GM10266 (cell line): Measurements from ENCODE around the gene GTPBP4.

Experiments
- DNase-seq: peaks from one replicate; pipeline ENCODE4 v3.0.0; 2012; ENCODE audit errors: extremely low spot score
- TF ChIP-seq, protein P1 (sequence below): IDR thresholded peaks from 2 replicates; pipeline ENCODE4 v1.5.1; 2012; ENCODE audit warnings: mild to moderate bottlenecking, low read depth; ENCODE audit not compliant: control insufficient read depth, insufficient read depth; ENCODE audit errors: missing control alignments

Gene GTPBP4

DNA sequence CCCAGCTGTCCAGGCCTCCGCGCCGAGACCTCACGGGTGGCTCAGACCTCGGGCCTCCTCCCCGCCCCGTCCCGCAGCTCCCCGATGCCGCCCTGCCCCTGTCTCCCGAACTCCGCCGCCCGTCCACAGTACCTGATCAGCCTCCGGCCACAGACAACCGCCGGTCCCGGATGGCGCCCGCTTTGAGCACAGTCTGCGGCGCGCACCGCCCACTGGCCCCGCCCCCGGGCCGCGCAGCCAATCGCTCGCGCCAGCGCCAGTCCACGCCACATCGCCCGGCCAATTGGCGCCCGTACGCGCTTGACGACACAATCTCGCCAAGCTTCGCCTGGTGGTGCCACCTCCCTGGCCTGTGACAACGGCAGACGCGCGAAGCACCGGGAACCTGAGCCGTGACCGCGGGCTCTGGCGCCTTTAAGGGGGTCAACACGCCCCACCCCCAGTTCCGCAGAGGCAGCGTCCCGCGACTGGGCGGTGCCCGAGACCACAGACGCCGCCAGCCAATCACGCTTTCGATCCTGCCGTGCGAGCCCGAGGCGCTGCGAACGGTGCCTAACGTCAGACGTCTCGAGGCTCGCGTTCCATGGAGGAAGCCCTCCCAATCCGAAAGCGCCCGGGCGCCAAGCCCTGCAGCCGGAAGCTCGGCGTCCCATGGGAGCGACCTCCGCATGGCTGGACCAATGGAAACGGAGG, 60.6 kb downstream of the GTPBP4 start, which contains the start of gene IDI1:
IDI1 (minus strand) TSS at position 388 of the 693 bp plus-strand sequence; CDS start at position 272, 116 bp downstream.
- TF ChIP-seq, protein P1, sequence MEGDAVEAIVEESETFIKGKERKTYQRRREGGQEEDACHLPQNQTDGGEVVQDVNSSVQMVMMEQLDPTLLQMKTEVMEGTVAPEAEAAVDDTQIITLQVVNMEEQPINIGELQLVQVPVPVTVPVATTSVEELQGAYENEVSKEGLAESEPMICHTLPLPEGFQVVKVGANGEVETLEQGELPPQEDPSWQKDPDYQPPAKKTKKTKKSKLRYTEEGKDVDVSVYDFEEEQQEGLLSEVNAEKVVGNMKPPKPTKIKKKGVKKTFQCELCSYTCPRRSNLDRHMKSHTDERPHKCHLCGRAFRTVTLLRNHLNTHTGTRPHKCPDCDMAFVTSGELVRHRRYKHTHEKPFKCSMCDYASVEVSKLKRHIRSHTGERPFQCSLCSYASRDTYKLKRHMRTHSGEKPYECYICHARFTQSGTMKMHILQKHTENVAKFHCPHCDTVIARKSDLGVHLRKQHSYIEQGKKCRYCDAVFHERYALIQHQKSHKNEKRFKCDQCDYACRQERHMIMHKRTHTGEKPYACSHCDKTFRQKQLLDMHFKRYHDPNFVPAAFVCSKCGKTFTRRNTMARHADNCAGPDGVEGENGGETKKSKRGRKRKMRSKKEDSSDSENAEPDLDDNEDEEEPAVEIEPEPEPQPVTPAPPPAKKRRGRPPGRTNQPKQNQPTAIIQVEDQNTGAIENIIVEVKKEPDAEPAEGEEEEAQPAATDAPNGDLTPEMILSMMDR: no peak
- DNase-seq: peak; percentile 98

- no peak for DNase-seq
- TF ChIP-seq, protein P1: no peak
Measured at GRCh38 chr10:1049425-1049958, 61.3 kb downstream of the GTPBP4 start.

GRCh38 chr10:1050145-1050544, 61.9 kb downstream of the GTPBP4 start:
- DNase-seq: no peak
- TF ChIP-seq, protein P1: no peak

- peak; percentile 39 for DNase-seq
- TF ChIP-seq, protein P1: no peak
Measured at GRCh38 chr10:1050554-1050953, 62.3 kb downstream of the GTPBP4 start.

DNA sequence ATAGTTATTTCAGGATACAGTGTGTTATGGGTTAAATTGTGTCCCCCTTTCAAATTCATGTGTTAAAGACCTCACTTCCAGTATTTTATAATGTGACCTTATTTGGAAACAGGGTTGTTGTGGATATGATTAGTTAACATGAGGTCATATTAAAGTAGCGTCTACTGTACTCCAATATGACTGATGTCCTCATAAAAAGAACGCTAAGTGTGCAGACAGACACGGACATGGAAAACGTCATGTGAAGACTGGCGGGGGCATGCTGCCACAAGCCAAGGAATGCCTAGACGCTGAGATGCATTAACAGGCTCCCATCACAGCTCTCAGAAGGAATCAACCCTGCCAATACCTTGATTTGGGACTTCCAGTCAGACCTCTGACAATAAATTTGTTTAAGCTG, 66.5 kb downstream of the GTPBP4 start:
- no peak for DNase-seq
- TF ChIP-seq, protein P1: no peak

GRCh38 chr10:1056326-1057105, 68.3 kb downstream of the GTPBP4 start, which contains the start of gene WDR37:
Gene WDR37, plus strand, starts transcription at chr10:1056385. Its CDS starts 15,771 bp downstream, at chr10:1072156.
- TF ChIP-seq, protein P1: no peak
- DNase-seq: peak; percentile 95
